Fibroblast of the aortic adventitia (primary cell): Measurements from ENCODE around the gene ZFP2. TPM values are rescaled to one million over a fixed set of nuclear protein-coding genes. Genes with fewer than 3 reads are reported as not detected.

Experiments
- DNase-seq: peaks from one replicate; pipeline ENCODE4 v3.0.0-alpha.2; 2010; ENCODE audit warnings: low read depth
- H3K4me3 ChIP-seq: 2 replicates; pipeline ENCODE4 v1.5.1; 2011; ENCODE audit warnings: low read depth, mild to moderate bottlenecking, control low read depth, low read length, moderate library complexity
- total RNA-seq: library from RNA; depleted of rRNA; stranded (reverse); fragments of >200 nt; gene quantifications from 2 replicates; pipeline ENCODE4 v1.2.3, GENCODE V29; 2012; ENCODE audit warnings: low replicate concordance
- TF ChIP-seq, protein P1 (sequence below): IDR thresholded peaks from 2 replicates; pipeline ENCODE4 v1.5.1; 2011; ENCODE audit warnings: mild to moderate bottlenecking, low read length, control low read depth, inconsistent platforms; ENCODE audit not compliant: insufficient read depth

Gene ZFP2
- total RNA-seq, 1 donor: 0.36 TPM

DNA sequence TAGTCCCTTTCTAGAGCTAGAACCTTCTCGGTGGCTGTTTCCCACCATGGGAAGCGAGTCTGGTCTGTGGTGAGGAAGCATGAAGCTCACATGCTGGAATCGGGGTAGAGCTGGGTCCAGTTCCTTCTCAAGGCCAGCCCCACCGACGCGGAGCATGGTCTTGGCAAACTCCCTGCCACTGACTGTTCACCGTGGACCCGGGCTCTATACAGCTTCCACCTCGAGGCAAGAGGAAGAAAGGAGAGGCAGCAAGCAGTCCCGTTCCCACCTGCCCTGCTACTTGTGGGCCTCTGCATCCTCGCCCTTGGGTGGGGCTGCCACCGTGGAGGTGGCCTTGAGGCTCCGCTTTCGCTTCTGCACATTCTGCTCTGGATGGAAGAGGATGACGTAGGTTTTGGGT is 85.7 kb downstream of the ZFP2 start:
- TF ChIP-seq, protein P1, sequence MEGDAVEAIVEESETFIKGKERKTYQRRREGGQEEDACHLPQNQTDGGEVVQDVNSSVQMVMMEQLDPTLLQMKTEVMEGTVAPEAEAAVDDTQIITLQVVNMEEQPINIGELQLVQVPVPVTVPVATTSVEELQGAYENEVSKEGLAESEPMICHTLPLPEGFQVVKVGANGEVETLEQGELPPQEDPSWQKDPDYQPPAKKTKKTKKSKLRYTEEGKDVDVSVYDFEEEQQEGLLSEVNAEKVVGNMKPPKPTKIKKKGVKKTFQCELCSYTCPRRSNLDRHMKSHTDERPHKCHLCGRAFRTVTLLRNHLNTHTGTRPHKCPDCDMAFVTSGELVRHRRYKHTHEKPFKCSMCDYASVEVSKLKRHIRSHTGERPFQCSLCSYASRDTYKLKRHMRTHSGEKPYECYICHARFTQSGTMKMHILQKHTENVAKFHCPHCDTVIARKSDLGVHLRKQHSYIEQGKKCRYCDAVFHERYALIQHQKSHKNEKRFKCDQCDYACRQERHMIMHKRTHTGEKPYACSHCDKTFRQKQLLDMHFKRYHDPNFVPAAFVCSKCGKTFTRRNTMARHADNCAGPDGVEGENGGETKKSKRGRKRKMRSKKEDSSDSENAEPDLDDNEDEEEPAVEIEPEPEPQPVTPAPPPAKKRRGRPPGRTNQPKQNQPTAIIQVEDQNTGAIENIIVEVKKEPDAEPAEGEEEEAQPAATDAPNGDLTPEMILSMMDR: no peak
- H3K4me3 ChIP-seq: no peak overlapping the region
- no peak for DNase-seq

Other genes with a start within 250 kb of the ZFP2 start
- gene ZNF354A, start 165.3 kb upstream of the ZFP2 start, total RNA-seq: 8.2 and 23.1 TPM in 2 replicates
- 9.8 and 19.6 TPM in 2 replicates for gene ZNF354B, start 36.0 kb upstream of the ZFP2 start, total RNA-seq
- gene ZNF454, start 45.3 kb downstream of the ZFP2 start, total RNA-seq: 0.18 and 3.0 TPM in 2 replicates
- not detected in 2 replicates for gene GRM6, start 99.4 kb downstream of the ZFP2 start, total RNA-seq
- gene ZNF879, start 127.9 kb downstream of the ZFP2 start, total RNA-seq: 3.9 and 5.2 TPM in 2 replicates
- 8.6 and 10.5 TPM in 2 replicates for gene ZNF354C, start 164.5 kb downstream of the ZFP2 start, total RNA-seq